ENCODE results near the gene GPR132.
"Not testable (repeated sequence)": the region's sequence is repeated elsewhere in the genome, so short reads cannot be mapped to it uniquely, and the experiment has no call there.

Gene GPR132

DNA sequence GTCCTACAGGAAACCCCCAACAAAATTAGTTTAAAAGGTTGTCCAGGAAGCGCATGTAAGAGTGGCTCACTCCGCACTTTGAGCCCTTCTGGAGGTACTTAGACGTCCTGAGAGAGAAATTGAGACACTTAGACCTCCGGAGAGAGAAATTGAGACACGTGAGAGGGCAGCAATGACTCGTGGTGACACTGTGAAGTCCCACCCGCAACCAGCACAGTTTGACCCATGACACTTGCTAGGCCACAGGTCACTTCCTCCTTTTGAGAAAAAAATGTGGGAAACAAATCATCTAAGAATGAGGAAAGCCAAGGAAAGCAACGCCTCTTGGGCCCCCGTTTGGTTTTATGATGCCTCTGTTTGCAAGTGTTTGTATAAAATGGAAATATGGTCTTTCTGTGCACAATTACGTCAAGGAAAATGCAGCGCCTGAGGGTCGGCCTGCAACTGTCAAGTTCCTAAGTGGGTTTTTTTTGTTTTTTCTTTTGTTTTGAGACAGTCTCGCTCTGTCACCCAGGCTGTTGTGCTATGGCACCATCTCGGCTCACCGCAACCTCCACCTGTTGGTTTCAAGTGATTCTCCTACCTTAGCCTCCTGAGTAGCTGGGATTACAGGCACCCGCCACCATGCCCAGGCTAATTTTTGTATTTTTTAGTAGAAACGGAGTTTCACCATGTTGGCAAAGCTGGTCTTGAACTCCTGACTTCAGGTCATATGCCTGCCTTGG is 30.8 kb downstream of the GPR132 start:
- DNase-seq, result no peak

DNA sequence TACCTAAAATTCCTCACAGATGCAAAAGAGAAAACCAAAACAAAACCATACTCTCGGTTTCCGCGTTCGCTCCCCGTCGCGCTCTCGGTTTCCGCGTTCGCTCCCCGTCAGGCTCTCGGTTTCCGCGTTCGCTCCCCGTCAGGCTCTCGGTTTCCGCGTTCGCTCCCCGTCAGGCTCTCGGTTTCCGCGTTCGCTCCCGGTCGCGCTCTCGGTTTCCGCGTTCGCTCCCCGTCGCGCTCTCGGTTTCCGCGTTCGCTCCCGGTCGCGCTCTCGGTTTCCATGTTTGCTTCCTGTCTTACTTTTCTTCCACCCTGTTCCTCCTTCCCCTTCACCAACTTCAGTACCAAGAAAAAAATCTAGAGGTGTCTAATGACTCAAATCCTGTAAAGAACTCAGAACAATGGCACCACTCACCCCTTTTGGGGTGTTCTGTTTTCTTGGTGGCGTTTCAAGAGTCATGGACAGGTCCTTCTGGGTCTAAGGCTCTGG is 31.8 kb downstream of the GPR132 start:
- DNase-seq, result not testable (repeated sequence)

DNA sequence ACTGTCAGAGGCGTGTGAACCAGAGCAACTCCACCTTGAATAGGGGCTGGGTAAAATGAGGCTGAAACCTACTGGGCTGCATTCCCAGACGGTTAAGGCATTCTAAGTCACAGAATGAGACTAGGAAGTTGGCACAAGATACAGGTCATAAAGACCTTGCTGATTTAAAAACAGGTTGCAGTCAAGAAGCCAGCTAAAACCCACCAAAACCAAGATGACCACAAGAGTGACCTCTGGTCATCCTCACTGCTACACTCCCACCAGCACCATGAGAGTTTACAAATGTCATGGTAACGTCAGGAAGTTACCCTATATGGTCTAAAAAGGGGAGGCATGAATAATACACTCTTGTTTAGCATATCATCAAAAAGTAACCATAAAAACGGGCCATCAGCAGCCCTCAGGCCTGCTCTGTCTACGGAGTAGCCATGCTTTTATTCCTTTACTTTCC is 32.8 kb downstream of the GPR132 start:
- DNase-seq, result not testable (repeated sequence)

DNA sequence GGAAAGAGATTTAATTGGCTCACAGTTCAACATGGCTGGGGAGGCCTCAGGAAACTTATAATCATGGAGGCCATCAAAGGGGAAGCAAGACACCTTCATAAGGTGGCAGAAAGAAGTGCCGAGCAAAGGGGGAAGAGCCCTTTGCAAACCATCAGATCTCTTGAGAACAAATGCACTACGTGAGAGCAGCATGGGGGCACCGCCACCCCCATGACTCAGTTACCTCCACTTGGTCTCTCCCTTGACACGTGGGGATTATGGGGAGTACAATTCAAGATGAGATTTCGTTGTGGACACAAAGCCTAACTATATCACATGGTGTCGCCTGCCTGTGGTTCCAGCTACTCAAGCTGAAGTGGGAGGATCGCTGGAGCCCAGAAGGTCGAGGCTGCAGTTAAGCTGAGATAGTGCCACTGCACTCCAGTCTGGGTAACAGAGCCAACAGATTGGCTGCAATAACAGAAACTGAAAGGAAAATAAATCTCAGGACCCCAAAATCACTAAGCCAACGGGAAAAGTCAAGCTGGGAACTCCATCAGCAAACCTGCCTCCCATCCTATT is 34.3 kb downstream of the GPR132 start:
- DNase-seq, result no peak

DNA sequence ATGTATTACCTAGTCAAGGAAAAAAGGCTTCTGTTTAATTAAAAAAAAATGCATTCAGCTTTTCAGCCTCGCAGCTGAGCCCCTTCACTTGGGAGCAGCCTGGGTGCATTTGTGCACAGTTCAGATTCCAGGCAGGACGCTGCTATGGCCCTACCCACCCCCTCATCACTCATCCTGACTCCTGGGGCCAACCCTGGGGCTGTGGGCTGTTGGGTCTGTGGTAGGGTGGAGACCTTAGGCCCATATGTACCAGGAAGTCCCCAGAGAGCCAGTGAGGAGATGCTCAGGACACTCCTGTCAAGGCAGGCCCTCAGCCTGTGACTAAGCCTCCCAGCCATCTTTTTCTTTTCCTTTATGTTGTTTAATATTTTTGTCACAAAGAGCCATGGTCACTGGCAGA is 35.0 kb downstream of the GPR132 start:
- no peak for DNase-seq

GRCh38 chr14:105029402-105029801 is 35.8 kb downstream of the GPR132 start:
- no peak for DNase-seq

DNA sequence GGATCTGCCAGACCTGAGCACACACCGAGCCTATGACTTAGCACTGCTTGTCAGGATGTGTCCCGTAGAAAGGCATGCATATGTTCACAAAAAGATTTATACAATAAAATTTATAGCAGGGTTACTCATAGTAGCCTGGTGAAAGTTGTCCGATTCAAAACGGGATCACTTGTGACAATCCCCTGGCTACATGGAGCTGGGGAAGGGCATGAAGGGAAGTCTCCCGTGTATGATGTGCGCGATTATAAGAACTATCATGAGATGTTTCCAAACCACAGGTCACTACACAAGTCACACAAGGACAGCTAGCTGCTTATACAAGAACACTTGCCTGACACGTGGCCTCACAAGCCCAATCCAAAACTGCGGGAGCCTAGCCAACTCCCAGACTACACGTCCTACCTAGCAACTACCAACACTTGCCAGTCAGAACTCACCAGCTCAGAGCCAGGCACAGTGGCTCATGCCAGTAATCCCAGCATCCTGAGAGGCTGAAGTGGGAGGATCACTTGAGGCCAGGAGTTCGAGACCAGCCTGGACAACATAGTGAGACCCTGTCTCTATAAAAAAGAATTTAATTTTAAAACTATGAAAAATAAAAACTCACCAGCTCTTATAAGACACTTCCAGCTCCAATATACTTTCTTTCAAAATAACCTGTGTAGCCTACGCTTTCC is 36.8 kb downstream of the GPR132 start:
- no peak for DNase-seq

DNA sequence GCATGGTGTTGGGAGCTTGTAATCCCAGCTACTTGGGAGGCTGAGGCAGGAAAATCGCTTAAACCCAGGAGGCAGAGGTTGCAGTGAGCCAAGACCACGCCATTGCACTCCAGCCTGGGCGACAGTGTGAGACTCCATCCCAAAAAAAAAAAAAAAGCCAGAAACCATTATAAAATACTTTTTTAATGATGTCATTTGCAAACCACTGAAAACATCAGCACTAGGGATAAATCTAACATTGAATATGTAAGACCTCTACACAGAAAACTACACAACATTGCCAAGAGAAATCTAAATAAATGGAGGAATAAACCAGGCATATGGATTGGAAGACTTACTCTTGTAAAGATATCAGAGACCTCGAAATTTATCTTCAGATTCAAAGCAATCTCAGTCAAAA is 37.5 kb downstream of the GPR132 start:
- not testable (repeated sequence) for DNase-seq

GRCh38 chr14:105026802-105027563 is 38.2 kb downstream of the GPR132 start:
- peak; percentile 12 for DNase-seq

DNA sequence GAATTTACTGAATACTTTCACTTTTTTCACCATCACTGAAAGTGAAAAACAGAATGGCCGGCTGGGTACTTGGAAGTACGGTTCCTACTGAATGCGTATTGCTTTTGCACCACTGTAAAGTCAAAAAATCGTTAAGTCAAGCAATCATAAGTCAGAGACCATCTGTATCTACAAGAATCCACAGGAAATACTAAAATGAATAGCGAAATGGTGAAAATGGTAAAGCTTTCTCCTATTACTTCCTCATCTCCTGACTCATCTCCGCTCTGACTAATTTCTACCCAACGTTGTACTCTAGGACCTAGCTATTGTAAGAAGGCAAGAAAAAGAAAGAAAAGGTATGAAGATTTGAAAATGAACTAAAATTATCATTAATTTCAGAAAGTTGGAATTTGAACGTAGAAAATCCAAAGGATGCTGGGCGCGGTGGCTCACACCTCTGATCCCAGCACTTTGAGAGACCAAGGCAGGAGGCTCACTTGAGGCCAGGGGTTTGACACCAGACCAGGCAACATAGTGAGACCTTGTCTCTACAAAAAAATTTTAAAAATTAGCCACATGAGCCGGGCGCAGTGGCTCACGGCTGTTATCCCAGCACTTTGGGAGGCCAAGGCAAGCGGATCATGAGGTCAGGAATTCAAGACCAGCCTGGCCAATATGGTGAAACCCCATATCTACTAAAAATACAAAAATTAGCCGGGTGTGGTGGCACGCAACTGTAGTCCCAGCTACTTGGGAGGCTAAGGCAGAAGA is 39.0 kb downstream of the GPR132 start:
- DNase-seq, result no peak

DNA sequence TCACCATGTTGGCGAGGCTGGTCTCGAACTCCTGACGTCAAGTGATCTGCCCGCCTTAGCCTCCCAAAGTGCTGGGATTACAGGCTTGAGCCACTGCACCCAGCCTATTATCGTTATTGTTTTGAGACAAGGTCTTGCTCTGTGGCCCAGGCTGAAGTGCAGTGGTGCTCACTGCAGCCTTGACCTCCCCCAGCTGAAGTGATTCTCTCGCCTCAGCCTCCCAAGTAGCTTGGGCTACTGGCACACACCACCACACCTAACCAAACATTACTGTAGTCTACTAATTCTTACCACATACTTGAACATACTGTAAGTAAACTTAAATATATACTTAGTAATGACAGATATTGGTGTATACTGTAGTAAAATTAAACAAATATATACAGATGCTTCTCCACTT is 39.8 kb downstream of the GPR132 start:
- DNase-seq, result no peak

- DNase-seq, result no peak
These were observed 41.3 kb downstream of the GPR132 start for GRCh38 chr14:105023791-105024480.

DNA sequence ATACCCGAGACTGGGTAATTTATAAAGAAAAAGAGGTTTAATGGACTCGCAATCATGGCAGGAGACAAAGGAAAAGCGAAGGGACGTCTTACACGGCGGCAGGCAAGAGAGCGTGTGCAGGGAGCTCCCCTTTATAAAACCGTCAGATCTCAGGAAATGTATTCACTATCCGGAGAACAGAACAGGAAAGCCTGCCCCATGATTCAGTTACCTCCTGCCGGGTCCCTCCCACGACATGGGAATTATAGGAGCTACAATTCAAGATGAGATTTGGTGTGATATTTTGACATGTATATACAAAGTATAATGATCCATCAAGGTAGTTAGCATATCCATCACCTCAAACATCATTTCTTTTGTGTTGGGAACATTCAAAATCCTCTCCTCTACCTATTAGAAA is 42.1 kb downstream of the GPR132 start:
- DNase-seq, result no peak

GRCh38 chr14:105022276-105022670 is 43.0 kb downstream of the GPR132 start:
- no peak for DNase-seq

GRCh38 chr14:105021656-105022275 is 43.5 kb downstream of the GPR132 start:
- DNase-seq, result peak; percentile 90

- DNase-seq, result peak; percentile 99
These were observed 44.2 kb downstream of the GPR132 start, which contains the start of gene CDCA4 for GRCh38 chr14:105020815-105021655. Gene CDCA4, minus strand, starts transcription at chr14:105021083. Its CDS starts 9,154 bp downstream, at chr14:105011929.

- peak; percentile 22 for DNase-seq
These were observed 45.1 kb downstream of the GPR132 start for GRCh38 chr14:105019861-105020814.

- DNase-seq, result no peak
These were observed 46.8 kb downstream of the GPR132 start for GRCh38 chr14:105018414-105018813.

DNA sequence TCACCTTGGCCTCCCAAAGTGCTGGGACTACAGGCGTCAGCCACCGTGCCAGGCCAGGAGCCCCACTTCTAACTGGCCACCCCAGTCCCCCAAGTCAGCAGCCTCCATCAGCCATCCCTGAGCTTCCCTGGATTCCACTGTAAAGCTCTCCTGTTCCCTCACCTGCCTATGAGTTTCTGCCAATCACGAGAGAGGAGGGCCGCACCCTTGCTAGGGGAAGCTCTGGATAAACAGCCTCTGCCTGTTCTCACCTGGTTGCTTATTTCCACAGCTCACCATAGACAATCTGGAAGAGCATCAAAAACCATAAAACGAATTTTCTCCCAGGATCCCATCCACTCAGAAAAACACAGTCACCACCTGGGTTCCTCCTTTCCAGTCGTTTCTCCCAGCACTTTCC is 49.3 kb downstream of the GPR132 start:
- no peak for DNase-seq
